ENCODE data around the gene MCUB.

The MCUB gene

DNA sequence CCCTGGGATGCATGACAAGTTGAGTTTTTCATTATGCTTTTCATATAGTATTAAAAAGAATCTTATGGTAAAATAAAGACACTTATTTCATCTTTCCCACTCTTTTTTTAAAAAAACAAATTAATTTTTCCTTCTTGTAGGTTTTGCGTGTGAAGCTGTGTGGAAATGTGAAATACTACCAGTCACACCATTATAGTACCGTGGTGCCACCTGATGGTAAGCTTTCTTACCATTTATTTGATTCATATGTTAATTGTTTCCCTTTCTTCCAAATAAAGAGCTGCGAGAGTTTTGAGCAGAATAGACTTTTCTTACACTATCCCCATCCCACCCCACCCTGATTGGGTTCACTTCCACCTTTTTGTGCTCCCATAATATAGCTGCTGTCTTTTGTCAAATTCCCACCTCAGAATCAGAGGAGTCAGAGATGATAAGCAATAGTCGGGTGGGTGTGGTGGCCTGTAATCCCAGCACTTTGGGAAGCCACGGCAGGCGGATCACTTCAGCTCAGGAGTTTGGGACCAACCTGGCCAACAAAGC is 98.9 kb downstream of the MCUB start:
- H3K4me3 ChIP-seq (ENCODE audit: control insufficient read depth, low read depth, low read length) = no peak overlapping the region
- DNase-seq (ENCODE audit: low read depth) = no peak
- TF ChIP-seq, protein P1, sequence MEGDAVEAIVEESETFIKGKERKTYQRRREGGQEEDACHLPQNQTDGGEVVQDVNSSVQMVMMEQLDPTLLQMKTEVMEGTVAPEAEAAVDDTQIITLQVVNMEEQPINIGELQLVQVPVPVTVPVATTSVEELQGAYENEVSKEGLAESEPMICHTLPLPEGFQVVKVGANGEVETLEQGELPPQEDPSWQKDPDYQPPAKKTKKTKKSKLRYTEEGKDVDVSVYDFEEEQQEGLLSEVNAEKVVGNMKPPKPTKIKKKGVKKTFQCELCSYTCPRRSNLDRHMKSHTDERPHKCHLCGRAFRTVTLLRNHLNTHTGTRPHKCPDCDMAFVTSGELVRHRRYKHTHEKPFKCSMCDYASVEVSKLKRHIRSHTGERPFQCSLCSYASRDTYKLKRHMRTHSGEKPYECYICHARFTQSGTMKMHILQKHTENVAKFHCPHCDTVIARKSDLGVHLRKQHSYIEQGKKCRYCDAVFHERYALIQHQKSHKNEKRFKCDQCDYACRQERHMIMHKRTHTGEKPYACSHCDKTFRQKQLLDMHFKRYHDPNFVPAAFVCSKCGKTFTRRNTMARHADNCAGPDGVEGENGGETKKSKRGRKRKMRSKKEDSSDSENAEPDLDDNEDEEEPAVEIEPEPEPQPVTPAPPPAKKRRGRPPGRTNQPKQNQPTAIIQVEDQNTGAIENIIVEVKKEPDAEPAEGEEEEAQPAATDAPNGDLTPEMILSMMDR (IDR thresholded peaks at IDR 0.05; ENCODE audit: control insufficient read depth, insufficient read depth, low read depth, low read length, missing control alignments) = no peak

- TF ChIP-seq, protein P1 (IDR thresholded peaks at IDR 0.05; ENCODE audit: control insufficient read depth, insufficient read depth, low read depth, low read length, missing control alignments) = no peak
- DNase-seq (ENCODE audit: low read depth) = no peak
- no peak overlapping the region for H3K4me3 ChIP-seq (ENCODE audit: control insufficient read depth, low read depth, low read length)
Measured at GRCh38 chr4:109662116-109662515, 102.1 kb downstream of the MCUB start.

GRCh38 chr4:109662771-109663170 is 102.7 kb downstream of the MCUB start:
- H3K4me3 ChIP-seq (ENCODE audit: control insufficient read depth, low read depth, low read length) = no peak overlapping the region
- TF ChIP-seq, protein P1 (IDR thresholded peaks at IDR 0.05; ENCODE audit: control insufficient read depth, insufficient read depth, low read depth, low read length, missing control alignments) = no peak
- DNase-seq (ENCODE audit: low read depth) = no peak

DNA sequence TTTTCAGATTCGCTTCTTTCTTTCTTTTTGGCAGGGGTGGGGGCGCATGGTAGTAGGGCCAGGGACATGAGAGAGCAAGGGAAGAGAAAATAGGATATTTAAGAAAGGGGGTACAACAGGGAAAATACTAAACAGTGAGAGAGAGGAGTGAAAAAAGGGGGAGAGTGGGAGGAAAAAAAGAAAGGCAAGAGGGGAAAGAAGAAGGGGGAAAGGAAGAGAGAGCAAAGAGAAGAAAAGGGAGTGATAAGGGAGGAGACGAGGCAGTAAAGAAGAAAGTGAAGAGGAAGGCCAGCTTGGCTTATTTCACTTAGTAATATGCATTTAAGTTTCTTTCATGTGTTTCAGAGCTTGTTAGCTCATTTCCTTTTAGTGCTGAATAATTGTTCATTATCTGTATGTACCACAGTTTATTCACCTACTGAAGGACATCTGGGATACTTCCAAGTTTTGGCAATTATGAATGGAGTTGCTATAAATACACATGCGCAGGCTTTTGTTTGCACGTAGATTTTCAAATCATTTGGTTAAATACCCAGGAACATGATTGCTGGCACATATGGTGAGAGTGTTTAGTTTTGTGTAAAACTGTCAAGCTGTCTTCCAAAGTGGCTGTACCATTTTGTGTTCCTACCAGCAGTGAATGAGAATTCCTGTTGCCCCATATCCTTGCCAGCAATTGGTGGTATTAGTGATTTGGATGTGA is 105.9 kb downstream of the MCUB start:
- no peak overlapping the region for H3K4me3 ChIP-seq (ENCODE audit: control insufficient read depth, low read depth, low read length)
- no peak for DNase-seq (ENCODE audit: low read depth)
- TF ChIP-seq, protein P1 (IDR thresholded peaks at IDR 0.05; ENCODE audit: control insufficient read depth, insufficient read depth, low read depth, low read length, missing control alignments) = no peak

DNA sequence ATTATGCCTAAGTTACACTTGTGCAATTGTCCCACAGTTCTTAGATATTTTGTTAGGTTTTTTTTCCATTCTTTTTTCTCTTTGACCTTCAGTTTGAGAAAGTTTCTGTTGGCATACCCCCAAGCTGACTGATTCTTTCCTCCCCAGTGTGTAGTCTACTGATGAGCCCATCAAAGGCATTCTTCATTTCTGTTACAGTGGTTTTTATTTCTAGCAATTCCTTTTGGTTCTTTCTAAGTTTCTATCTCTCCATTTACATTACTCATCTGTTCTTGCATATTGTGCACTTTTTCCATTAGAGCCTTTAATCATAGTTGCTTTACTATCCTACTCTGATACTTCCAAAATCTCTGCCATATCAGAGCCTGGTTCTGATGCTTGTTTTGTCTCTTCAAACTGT is 111.3 kb downstream of the MCUB start:
- TF ChIP-seq, protein P1 (IDR thresholded peaks at IDR 0.05; ENCODE audit: control insufficient read depth, insufficient read depth, low read depth, low read length, missing control alignments) = no peak
- DNase-seq (ENCODE audit: low read depth) = no peak
- H3K4me3 ChIP-seq (ENCODE audit: control insufficient read depth, low read depth, low read length) = no peak overlapping the region

DNA sequence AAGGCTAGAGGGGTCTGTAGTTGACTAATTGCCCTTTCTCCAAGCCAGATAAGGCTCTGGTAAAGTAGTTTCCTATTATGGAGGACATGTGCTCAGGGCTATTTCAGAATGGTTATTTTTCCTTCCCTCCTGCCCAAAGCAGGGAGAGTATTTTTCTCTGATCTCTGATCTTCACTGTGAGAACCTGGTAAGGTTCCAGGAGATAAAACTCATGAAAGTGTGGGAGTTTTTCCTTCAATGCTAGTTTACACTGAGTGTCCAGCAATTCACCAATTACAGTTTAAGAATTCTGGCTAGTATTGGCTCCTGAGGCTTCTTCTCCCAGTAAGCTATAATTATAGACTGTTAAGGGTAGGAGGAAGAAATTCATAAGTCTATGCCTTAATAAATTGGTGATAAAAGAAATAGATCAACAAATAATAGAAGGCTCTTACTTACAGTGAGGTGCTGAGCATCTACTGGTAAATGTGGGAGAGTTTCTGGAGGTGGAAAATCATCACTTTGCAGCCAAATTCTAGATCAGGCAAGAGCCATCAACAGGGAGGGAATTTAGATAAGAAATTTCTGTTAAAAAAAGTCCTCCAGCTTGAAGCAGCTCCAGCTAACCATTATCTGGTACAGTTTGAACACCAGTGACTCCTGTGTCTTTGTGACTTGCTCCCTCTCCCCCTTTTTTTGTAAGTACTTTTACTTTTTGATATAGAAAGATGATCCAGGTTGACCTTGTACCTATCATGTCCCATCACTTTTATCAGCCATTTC is 112.3 kb downstream of the MCUB start:
- TF ChIP-seq, protein P1 (IDR thresholded peaks at IDR 0.05; ENCODE audit: control insufficient read depth, insufficient read depth, low read depth, low read length, missing control alignments) = no peak
- DNase-seq (ENCODE audit: low read depth) = no peak
- no peak overlapping the region for H3K4me3 ChIP-seq (ENCODE audit: control insufficient read depth, low read depth, low read length)
